GM18505 (cell line): ENCODE measurements around the gene ARHGEF11.

ENCODE experiments used
- ATAC-seq: cut with Tn5 transposase; IDR thresholded peaks from one replicate; pipeline ENCODE4 v1.9.1; 2021; ENCODE audit not compliant: unreplicated experiment
- POLR2A ChIP-seq: IDR thresholded peaks from 4 replicates; pipeline ENCODE4 v1.6.1; 2011; ENCODE audit warnings: borderline replicate concordance; ENCODE audit not compliant: insufficient read depth, insufficient read length; ENCODE audit errors: extremely low read depth

Gene ARHGEF11

GRCh38 chr1:156963621-156964020 lies 81.9 kb downstream of the ARHGEF11 start:
- no peak for TF ChIP-seq POLR2A
- ATAC-seq = no peak

GRCh38 chr1:156961709-156962108 lies 83.8 kb downstream of the ARHGEF11 start:
- no peak for ATAC-seq
- no peak for TF ChIP-seq POLR2A

GRCh38 chr1:156959925-156960324 lies 85.6 kb downstream of the ARHGEF11 start:
- ATAC-seq = no peak
- no peak for TF ChIP-seq POLR2A

GRCh38 chr1:156959414-156959813 lies 86.1 kb downstream of the ARHGEF11 start:
- no peak for TF ChIP-seq POLR2A
- no peak for ATAC-seq

- TF ChIP-seq POLR2A = no peak
- ATAC-seq = no peak
Measured at GRCh38 chr1:156958247-156958714, 87.3 kb downstream of the ARHGEF11 start.

GRCh38 chr1:156957634-156958033 lies 87.9 kb downstream of the ARHGEF11 start:
- no peak for ATAC-seq
- TF ChIP-seq POLR2A = no peak

GRCh38 chr1:156956333-156956732 lies 89.2 kb downstream of the ARHGEF11 start:
- no peak for TF ChIP-seq POLR2A
- ATAC-seq = no peak

- ATAC-seq = no peak
- TF ChIP-seq POLR2A = no peak
Measured at GRCh38 chr1:156953571-156953970, 92.0 kb downstream of the ARHGEF11 start.

- ATAC-seq = no peak
- TF ChIP-seq POLR2A = no peak
Measured at GRCh38 chr1:156951371-156951770, 94.2 kb downstream of the ARHGEF11 start.

GRCh38 chr1:156949127-156949526 lies 96.4 kb downstream of the ARHGEF11 start:
- no peak for ATAC-seq
- TF ChIP-seq POLR2A = no peak

GRCh38 chr1:156948708-156949107 lies 96.8 kb downstream of the ARHGEF11 start:
- ATAC-seq = no peak
- no peak for TF ChIP-seq POLR2A

- no peak for TF ChIP-seq POLR2A
- no peak for ATAC-seq
Measured at GRCh38 chr1:156947818-156948525, 97.6 kb downstream of the ARHGEF11 start.

GRCh38 chr1:156947127-156947526 lies 98.4 kb downstream of the ARHGEF11 start:
- no peak for TF ChIP-seq POLR2A
- ATAC-seq = no peak

- TF ChIP-seq POLR2A = no peak
- no peak for ATAC-seq
Measured at GRCh38 chr1:156945881-156946661, 99.5 kb downstream of the ARHGEF11 start.
